ENCODE results near the gene RNF151. TPM values are rescaled to one million over a fixed set of nuclear protein-coding genes. Genes with fewer than 3 reads are reported as not detected.

RNF151 gene
- total and polyA plus RNA-seq, 2 of the 13 experiments (the other 11 are each of a cell fraction or from before 2014, with no cell fraction given), result not detected

- peak; percentile 28; the same call in 1 of the 2 replicates for TF ChIP-seq PAXIP1 (CRISPR knock-in tag; conservative IDR thresholded peaks at IDR 0.05)
- no peak for TF ChIP-seq ZNF280D (CRISPR knock-in tag; IDR thresholded peaks at IDR 0.05)
- TF ChIP-seq CAMTA2 (CRISPR knock-in tag; IDR thresholded peaks at IDR 0.05; ENCODE audit: borderline replicate concordance), result no peak
- TF ChIP-seq MEIS1 (CRISPR knock-in tag; IDR thresholded peaks at IDR 0.05; ENCODE audit: borderline replicate concordance), result no peak
- no peak for TF ChIP-seq FOXJ3 (CRISPR knock-in tag; IDR thresholded peaks at IDR 0.05; ENCODE audit: borderline replicate concordance)
- no peak for TF ChIP-seq ZNF619 (CRISPR knock-in tag; IDR thresholded peaks at IDR 0.05)
- TF ChIP-seq MATR3 (CRISPR knock-in tag; IDR thresholded peaks at IDR 0.05), result no peak
- TF ChIP-seq STAT6 (CRISPR knock-in tag; IDR thresholded peaks at IDR 0.05; ENCODE audit: borderline replicate concordance), result no peak
- TF ChIP-seq MNT (IDR thresholded peaks at IDR 0.05), result no peak
- no peak for TF ChIP-seq ETS1 (CRISPR knock-in tag; IDR thresholded peaks at IDR 0.05)
- no peak for TF ChIP-seq HIVEP1 (CRISPR knock-in tag; IDR thresholded peaks at IDR 0.05)
- no peak for TF ChIP-seq ZNF792 (CRISPR knock-in tag; IDR thresholded peaks at IDR 0.05)
- no peak for TF ChIP-seq PBX2 (CRISPR knock-in tag; IDR thresholded peaks at IDR 0.05)
- peak; percentile 50 for TF ChIP-seq SAP130 (CRISPR knock-in tag; IDR thresholded peaks at IDR 0.05; ENCODE audit: low read depth)
- no peak for TF ChIP-seq ISL2 (CRISPR knock-in tag; IDR thresholded peaks at IDR 0.05)
Observed at GRCh38 chr16:2015117-2015946, 48.7 kb downstream of the RNF151 start (continued).

Data from HepG2 (cell line).